Peyer's patch (tissue), 4 donors: ENCODE results near the gene CALD1. TPM values are rescaled to one million over a fixed set of nuclear protein-coding genes. Genes with fewer than 3 reads are reported as not detected.

Experiments used
- DNase-seq, 3 donors: peaks; one replicate each; pipeline ENCODE4 v3.0.0-alpha.2; 2017 to 2019
- H3K27ac ChIP-seq, 4 donors: fragments of 200-600 bp; sonication (generic); one replicate each; pipeline ENCODE4 v1.5.1; 2016 to 2019
- H3K27me3 ChIP-seq, 2 donors: fragments of 200-600 bp; sonication (generic); one replicate each; pipeline ENCODE4 v1.5.1; 2019
- H3K36me3 ChIP-seq, 3 donors: fragments of 200-600 bp; sonication (generic); one replicate each; pipeline ENCODE4 v1.5.1; 2016 to 2019
- H3K4me1 ChIP-seq, 4 donors: fragments of 200-600 bp; sonication (generic); one replicate each; pipeline ENCODE4 v1.5.1; 2016 to 2019
- H3K4me3 ChIP-seq, 4 donors: fragments of 200-600 bp; sonication (generic); 1 replicate in 3 of 4; 2 replicates in 1 of 4; pipeline ENCODE4 v1.5.1; 2016 to 2019; ENCODE audit warnings: mild to moderate bottlenecking in 1 of 4
- H3K9me3 ChIP-seq, 4 donors: fragments of 200-600 bp; sonication (generic); one replicate each; pipeline ENCODE4 v1.5.1; 2016 to 2019; ENCODE audit warnings: mild to moderate bottlenecking in 1 of 4
- POLR2A ChIP-seq, 2 donors: fragments of 450-650 bp; IDR thresholded peaks; one replicate each; pipeline ENCODE4 v1.5.1; 2017; ENCODE audit warnings: antibody characterized with exemption in 2 of 2, mild to moderate bottlenecking in 2 of 2, moderate library complexity in 2 of 2
- total RNA-seq, 4 donors: library from RNA; depleted of rRNA; stranded (reverse); fragments of >200 nt; gene quantifications; one replicate each; pipeline ENCODE4 v1.1.0, GENCODE V29; 2016
- TF ChIP-seq, protein P1 (sequence below), 6 experiments: fragments of 450-650 bp in 4 of 6; fragments of 200-600 bp in 2 of 6; sonication (generic) in 1 of 6; IDR thresholded peaks; one replicate each; pipeline ENCODE4 v1.5.1; 2017 to 2019; ENCODE audit warnings: antibody characterized with exemption in 6 of 6, mild to moderate bottlenecking in 3 of 6, moderate library complexity in 1 of 6

CALD1 gene
- total RNA-seq, 4 donors from 2014 or later, result 39.2 to 536 (median 83.1) TPM

DNA sequence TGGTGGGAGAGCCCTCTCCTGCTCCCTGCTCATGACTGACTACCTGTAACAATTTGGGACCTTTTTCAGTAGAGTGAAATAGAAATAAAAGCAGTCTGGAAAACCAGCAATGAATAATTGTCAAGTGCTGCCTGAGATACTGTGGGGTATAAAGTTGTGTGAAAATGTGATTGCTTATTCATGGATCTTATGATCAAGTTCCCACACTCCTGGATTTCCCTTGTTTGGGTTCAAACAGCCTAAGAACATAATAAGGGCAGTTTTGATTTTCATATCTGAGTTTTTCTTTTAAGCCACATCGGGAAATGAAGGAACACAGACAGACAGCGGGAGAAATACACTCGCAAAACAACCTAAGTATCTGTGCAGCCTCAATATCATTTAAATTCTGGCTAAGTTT lies 52.9 kb downstream of the CALD1 start:
- TF ChIP-seq, protein P1, sequence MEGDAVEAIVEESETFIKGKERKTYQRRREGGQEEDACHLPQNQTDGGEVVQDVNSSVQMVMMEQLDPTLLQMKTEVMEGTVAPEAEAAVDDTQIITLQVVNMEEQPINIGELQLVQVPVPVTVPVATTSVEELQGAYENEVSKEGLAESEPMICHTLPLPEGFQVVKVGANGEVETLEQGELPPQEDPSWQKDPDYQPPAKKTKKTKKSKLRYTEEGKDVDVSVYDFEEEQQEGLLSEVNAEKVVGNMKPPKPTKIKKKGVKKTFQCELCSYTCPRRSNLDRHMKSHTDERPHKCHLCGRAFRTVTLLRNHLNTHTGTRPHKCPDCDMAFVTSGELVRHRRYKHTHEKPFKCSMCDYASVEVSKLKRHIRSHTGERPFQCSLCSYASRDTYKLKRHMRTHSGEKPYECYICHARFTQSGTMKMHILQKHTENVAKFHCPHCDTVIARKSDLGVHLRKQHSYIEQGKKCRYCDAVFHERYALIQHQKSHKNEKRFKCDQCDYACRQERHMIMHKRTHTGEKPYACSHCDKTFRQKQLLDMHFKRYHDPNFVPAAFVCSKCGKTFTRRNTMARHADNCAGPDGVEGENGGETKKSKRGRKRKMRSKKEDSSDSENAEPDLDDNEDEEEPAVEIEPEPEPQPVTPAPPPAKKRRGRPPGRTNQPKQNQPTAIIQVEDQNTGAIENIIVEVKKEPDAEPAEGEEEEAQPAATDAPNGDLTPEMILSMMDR (IDR thresholded peaks at IDR 0.05), result no peak
- no peak for TF ChIP-seq POLR2A (IDR thresholded peaks at IDR 0.05)
- DNase-seq, result no peak
- peak overlapping the region in 1 of 4 donors; percentile 50 for H3K27ac ChIP-seq
- H3K9me3 ChIP-seq, result no peaks in the 10 kb centered on the region
- H3K4me1 ChIP-seq, result peaks cover 0 to 4% (median 0%) of the 10 kb centered on the region in 4 donors
- H3K36me3 ChIP-seq, result no peaks in the 10 kb centered on the region
- H3K4me3 ChIP-seq, result no peak overlapping the region
- H3K27me3 ChIP-seq, result no peaks in the 10 kb centered on the region

DNA sequence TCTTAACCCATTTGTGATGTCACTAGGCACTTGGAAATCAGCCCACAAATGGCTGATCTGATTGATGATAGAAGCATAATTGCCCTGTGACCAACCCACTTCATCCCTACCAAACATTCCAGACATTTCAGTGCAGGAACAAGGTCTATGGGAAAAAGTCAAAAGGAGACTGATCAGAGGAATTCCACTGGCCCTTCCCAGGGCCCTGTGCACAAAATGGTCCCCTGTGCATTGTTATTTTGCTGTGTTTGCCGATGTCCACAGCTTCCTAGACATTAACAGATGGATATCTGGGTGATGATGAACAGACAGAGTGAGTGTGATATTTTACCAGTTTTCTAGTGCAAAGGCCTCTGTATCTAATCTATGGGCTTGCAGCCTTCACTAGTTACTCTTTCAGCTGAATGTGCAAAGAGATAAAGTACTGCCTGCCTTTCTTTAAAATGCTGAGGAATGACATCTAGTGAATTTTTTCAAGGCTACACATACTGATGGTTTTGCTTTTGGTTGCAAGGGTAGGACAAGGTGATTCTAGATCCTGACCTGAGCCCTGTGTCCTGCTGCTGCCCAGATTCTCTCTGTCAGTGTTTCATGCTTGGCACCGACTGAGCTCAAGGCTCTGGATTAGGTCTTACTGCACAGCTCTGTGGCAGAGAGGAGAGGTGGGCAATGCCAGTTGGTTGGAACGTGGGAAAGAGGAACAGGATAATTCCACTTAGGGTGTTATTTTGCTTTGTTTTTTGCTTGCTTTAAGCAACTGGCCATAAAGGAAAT lies 55.4 kb downstream of the CALD1 start:
- no peak for DNase-seq
- no peaks in the 10 kb centered on the region for H3K9me3 ChIP-seq
- no peaks in the 10 kb centered on the region for H3K36me3 ChIP-seq
- no peak overlapping the region for H3K4me3 ChIP-seq
- H3K27me3 ChIP-seq, result no peaks in the 10 kb centered on the region
- TF ChIP-seq, protein P1 (IDR thresholded peaks at IDR 0.05), result no peak
- no peak for TF ChIP-seq POLR2A (IDR thresholded peaks at IDR 0.05)
- H3K4me1 ChIP-seq, result no peaks in the 10 kb centered on the region
- H3K27ac ChIP-seq, result peak overlapping the region in 2 of 4 donors; percentile 54 to 77

DNA sequence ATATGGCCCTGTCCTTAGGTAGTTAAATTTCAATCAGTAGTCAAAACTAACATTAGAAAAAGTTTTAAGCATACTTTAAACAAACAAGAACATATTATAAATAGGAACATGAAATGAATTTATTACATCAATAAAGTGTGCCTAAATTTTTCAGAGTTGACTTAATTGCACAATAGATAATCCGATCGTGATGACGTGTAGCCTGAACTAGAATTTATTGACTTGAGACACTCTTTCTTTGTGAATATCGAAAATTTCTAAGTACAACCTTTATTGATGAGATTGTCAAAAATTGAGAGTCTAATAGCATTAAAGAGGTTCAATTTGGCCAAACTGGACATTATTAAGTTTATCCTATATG lies 56.0 kb downstream of the CALD1 start:
- H3K9me3 ChIP-seq, result no peaks in the 10 kb centered on the region
- no peak overlapping the region for H3K4me3 ChIP-seq
- no peaks in the 10 kb centered on the region for H3K27me3 ChIP-seq
- TF ChIP-seq, protein P1 (IDR thresholded peaks at IDR 0.05), result no peak
- TF ChIP-seq POLR2A (IDR thresholded peaks at IDR 0.05), result no peak
- peak overlapping the region in 2 of 4 donors; percentile 54 to 77 for H3K27ac ChIP-seq
- no peaks in the 10 kb centered on the region for H3K4me1 ChIP-seq
- no peak for DNase-seq
- H3K36me3 ChIP-seq, result no peaks in the 10 kb centered on the region

DNA sequence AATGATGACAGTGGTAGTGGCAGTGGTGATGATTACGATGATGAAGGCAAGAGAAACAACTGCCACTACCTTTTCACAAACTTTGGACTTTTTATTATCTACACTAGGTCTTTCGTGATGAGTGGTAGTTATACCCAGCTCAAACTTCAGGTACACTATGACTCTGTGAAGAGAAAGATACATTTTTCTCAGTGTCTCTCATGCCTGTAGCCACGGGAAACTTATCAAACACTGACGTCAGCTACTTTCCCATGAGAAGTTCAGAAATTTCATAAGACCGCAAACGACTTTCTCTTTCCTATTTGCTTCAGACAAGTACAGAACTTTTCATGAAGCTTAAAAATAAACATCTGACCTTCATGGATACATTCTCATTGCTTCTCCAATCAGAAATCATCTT lies 57.0 kb downstream of the CALD1 start:
- Histone ChIP-seq H3K4me3 (no peak overlapping the region), H3K27me3 (no peaks in the 10 kb centered on the region), H3K27ac (peak overlapping the region in 3 of 4 donors; percentile 11 to 77 (median 14)), H3K4me1 (no peaks in the 10 kb centered on the region), H3K36me3 (no peaks in the 10 kb centered on the region), H3K9me3 (no peaks in the 10 kb centered on the region)
- DNase-seq, result no peak
- TF ChIP-seq POLR2A (IDR thresholded peaks at IDR 0.05), result no peak

- no peak overlapping the region for H3K4me3 ChIP-seq
- no peaks in the 10 kb centered on the region for H3K4me1 ChIP-seq
- no peaks in the 10 kb centered on the region for H3K27me3 ChIP-seq
- no peak for DNase-seq
- H3K9me3 ChIP-seq, result no peaks in the 10 kb centered on the region
- H3K27ac ChIP-seq, result no peak overlapping the region
- H3K36me3 ChIP-seq, result peaks cover 0 to 2% (median 0%) of the 10 kb centered on the region in 3 donors
- TF ChIP-seq, protein P1 (IDR thresholded peaks at IDR 0.05), result no peak
- no peak for TF ChIP-seq POLR2A (IDR thresholded peaks at IDR 0.05)
Measured at GRCh38 chr7:134839298-134839697, 59.9 kb downstream of the CALD1 start.

DNA sequence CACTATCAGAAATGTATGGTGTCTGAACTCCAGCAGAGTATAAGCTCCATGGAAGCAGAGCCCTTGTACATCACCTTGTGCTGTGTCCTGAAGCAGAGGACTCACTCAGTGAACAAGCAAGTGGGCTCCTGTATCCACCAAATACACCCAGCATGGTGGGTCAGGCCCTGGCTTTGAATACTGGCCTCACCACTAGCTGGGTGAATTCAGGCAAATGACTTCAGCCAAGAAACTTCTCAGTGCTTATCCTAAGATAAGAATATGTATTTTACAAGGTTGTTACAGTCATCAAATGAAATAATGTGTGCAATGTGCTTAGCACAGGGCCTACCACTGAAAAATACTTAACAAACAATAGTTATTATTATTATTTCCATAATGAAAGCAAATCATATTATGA lies 62.6 kb downstream of the CALD1 start:
- TF ChIP-seq POLR2A (IDR thresholded peaks at IDR 0.05), result no peak
- TF ChIP-seq, protein P1 (IDR thresholded peaks at IDR 0.05), result no peak
- Histone ChIP-seq H3K4me1 (no peaks in the 10 kb centered on the region), H3K36me3 (peaks cover 0 to 9% (median 0%) of the 10 kb centered on the region in 3 donors), H3K27me3 (no peaks in the 10 kb centered on the region), H3K4me3 (no peak overlapping the region), H3K27ac (peak overlapping the region in 1 of 4 donors; percentile 10), H3K9me3 (no peaks in the 10 kb centered on the region)
- DNase-seq, result no peak
